Activated naive CD4-positive, alpha-beta T cell treated with Interleukin-2 at 50 U/mL for 16 hours (primary cell): ENCODE measurements around the gene RGS3.
"Not testable (repeated sequence)": the region's sequence is repeated elsewhere in the genome, so short reads cannot be mapped to it uniquely, and the experiment has no call there.

ENCODE experiments used
- DNase-seq: peaks from one replicate; pipeline ENCODE4 v3.0.0-alpha.2; 2020

Gene RGS3

GRCh38 chr9:113624721-113625120 is 161.2 kb downstream of the RGS3 start:
- no peak for DNase-seq

GRCh38 chr9:113625486-113625885 is 162.0 kb downstream of the RGS3 start:
- DNase-seq, result no peak

GRCh38 chr9:113626735-113627495 is 163.4 kb downstream of the RGS3 start:
- DNase-seq, result no peak

GRCh38 chr9:113628621-113629020 is 165.1 kb downstream of the RGS3 start:
- no peak for DNase-seq

GRCh38 chr9:113630386-113631136 is 167.0 kb downstream of the RGS3 start:
- no peak for DNase-seq

- DNase-seq, result no peak
Measured at GRCh38 chr9:113631137-113631765, 167.7 kb downstream of the RGS3 start.

- DNase-seq, result no peak
Measured at GRCh38 chr9:113631871-113632665, 168.5 kb downstream of the RGS3 start.

GRCh38 chr9:113632776-113633590 is 169.5 kb downstream of the RGS3 start:
- no peak for DNase-seq

GRCh38 chr9:113633782-113634595 is 170.5 kb downstream of the RGS3 start:
- DNase-seq, result no peak

GRCh38 chr9:113634596-113635515 is 171.3 kb downstream of the RGS3 start:
- DNase-seq, result no peak

- DNase-seq, result no peak
Measured at GRCh38 chr9:113635586-113635985, 172.1 kb downstream of the RGS3 start.

- DNase-seq, result no peak
Measured at GRCh38 chr9:113636165-113636564, 172.6 kb downstream of the RGS3 start.

- DNase-seq, result no peak
Measured at GRCh38 chr9:113636693-113637092, 173.2 kb downstream of the RGS3 start.

GRCh38 chr9:113638490-113638889 is 175.0 kb downstream of the RGS3 start:
- DNase-seq, result no peak

GRCh38 chr9:113638897-113639296 is 175.4 kb downstream of the RGS3 start:
- no peak for DNase-seq

- DNase-seq, result not testable (repeated sequence)
Measured at GRCh38 chr9:113639411-113639970, 176.0 kb downstream of the RGS3 start.

- no peak for DNase-seq
Measured at GRCh38 chr9:113640418-113640817, 176.9 kb downstream of the RGS3 start.

GRCh38 chr9:113641100-113641885 is 177.8 kb downstream of the RGS3 start:
- no peak for DNase-seq

- DNase-seq, result no peak
Measured at GRCh38 chr9:113644321-113644720, 180.8 kb downstream of the RGS3 start.
